Ovary (tissue), 9 donors: Measurements from ENCODE around the gene TREML4. TPM values are rescaled to one million over a fixed set of nuclear protein-coding genes. Genes with fewer than 3 reads are reported as not detected.
"Not testable (repeated sequence)": the region's sequence is repeated elsewhere in the genome, so short reads cannot be mapped to it uniquely, and the experiment has no call there.

ENCODE experiments used
- DNase-seq, 5 donors: peaks; one replicate each; pipeline ENCODE4 v3.0.0-alpha.2; 2019 to 2020
- H3K27ac ChIP-seq, 2 donors: fragments of 200-600 bp; one replicate each; pipeline versions ENCODE4 v1.5.1 to v1.8.0; 2019 to 2022
- H3K27me3 ChIP-seq: fragments of 200-600 bp; one replicate; pipeline ENCODE4 v1.8.0; 2022
- H3K36me3 ChIP-seq: fragments of 200-600 bp; sonication (generic); one replicate; pipeline ENCODE4 v1.5.1; 2019
- H3K4me1 ChIP-seq: one replicate; pipeline ENCODE4 v1.8.1; 2013; ENCODE audit warnings: mild to moderate bottlenecking, moderate library complexity; ENCODE audit not compliant: insufficient read depth
- H3K4me3 ChIP-seq: fragments of 200-600 bp; sonication (generic); one replicate; pipeline ENCODE4 v1.5.1; 2017
- H3K9me3 ChIP-seq, 2 donors: fragments of 200-600 bp in 1 of 2; sonication (generic) in 1 of 2; one replicate each; pipeline versions ENCODE4 v1.5.1 to v1.8.1; 2013 to 2019; ENCODE audit warnings: mild to moderate bottlenecking in 1 of 2, moderate library complexity in 1 of 2
- EP300 ChIP-seq: sonication (generic); formaldehyde crosslinking; IDR thresholded peaks from one replicate; pipeline ENCODE4 v1.6.1; 2017; ENCODE audit warnings: antibody characterized with exemption
- POLR2A ChIP-seq: fragments of 450-650 bp; IDR thresholded peaks from one replicate; pipeline ENCODE4 v1.6.1; 2017; ENCODE audit warnings: antibody characterized with exemption, mild to moderate bottlenecking, moderate library complexity
- WGBS, 3 donors: extraction: QIAGEN DNeasy Blood & Tissue Kit in 1 of 3; methylation state at CpG; one replicate each; pipeline versions ENCODE4 v1.1.5 to v1.1.7; 2013 to 2017; 5-methylcytosine and 5-hydroxymethylcytosine counted together
- intact Hi-C, 4 donors: fragments of 100-400 bp; cut with DNase I; formaldehyde crosslinking; loops; one replicate each; pipeline versions ENCODE4 v1.11.0 to v1.15.1; 2022 to 2023
- polyA plus RNA-seq, 2 donors: library from polyadenylated mRNA; stranded (reverse); fragments of 200-250 nt in 1 of 2; fragments of 350-450 nt in 1 of 2; fragmentation: Illumina TruSeq in 1 of 2; extraction: RNeasy Lipid Tissue Mini Kit (QIAGEN cat#74804) in 1 of 2; gene quantifications; one replicate each; pipeline ENCODE4 v1.2.3, GENCODE V29; 2013 to 2014
- total RNA-seq, 7 donors: library from RNA; depleted of rRNA in 2 of 7; stranded (reverse); fragments of >200 nt in 2 of 7; fragmentation: NEBNext Ultra II Directional in 3 of 7; extraction: Animal tissue kit (Norgen Biotek cat#: 25700) in 3 of 7; gene quantifications; one replicate each; pipeline versions ENCODE4 v1.1.0 to v1.2.4, GENCODE V29; 2016 to 2023
- TF ChIP-seq, protein P1 (sequence below), 3 donors: fragments of 450-650 bp in 2 of 3; fragments of 200-600 bp in 1 of 3; IDR thresholded peaks; one replicate each; pipeline versions ENCODE4 v1.5.1 to v1.8.0; 2016 to 2022; ENCODE audit warnings: antibody characterized with exemption in 3 of 3, mild to moderate bottlenecking in 1 of 3
- donor health status: DM: no; HTN: no; CAD: no; lungs with moderate emphysema.
- donor health status: DM: no; HTN: no; CAD: no.
- donor health status: Bipolar disorder and iron deficiency.
- donor health status: DM: yes; HTN: yes; CAD: no.
- donor health status: DM: no; HTN: no; CAD: no.
- donor health status: DM: yes; HTN: yes; CAD: no.

Gene TREML4
- total and polyA plus RNA-seq, 9 donors = not detected

DNA sequence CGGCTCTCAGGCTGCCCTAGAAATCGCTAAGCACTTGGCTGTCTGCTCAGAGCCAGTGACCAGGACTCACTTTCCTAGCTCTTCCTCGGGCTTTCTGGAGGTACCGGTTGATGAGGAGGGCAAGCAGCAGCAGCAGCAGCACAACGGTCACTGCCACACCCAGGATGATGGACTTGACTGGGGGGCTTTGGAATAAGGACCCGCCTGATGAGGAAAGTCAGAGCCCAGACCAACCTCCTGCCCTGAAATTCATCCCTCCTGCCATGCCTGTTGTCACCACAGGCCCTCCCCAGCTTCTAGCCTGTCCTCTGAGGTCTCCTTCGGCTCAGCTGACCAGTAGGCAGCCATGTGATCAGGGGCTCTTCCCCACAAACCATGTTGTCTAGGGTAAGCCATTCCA is 43.4 kb upstream of the TREML4 start:
- no peak for DNase-seq
- Histone ChIP-seq H3K9me3 (no peaks in the 10 kb centered on the region), H3K27me3 (no peaks in the 10 kb centered on the region), H3K4me3 (no peak overlapping the region), H3K27ac (no peak overlapping the region), H3K4me1 (no peaks in the 10 kb centered on the region), H3K36me3 (no peaks in the 10 kb centered on the region)
- TF ChIP-seq, protein P1, sequence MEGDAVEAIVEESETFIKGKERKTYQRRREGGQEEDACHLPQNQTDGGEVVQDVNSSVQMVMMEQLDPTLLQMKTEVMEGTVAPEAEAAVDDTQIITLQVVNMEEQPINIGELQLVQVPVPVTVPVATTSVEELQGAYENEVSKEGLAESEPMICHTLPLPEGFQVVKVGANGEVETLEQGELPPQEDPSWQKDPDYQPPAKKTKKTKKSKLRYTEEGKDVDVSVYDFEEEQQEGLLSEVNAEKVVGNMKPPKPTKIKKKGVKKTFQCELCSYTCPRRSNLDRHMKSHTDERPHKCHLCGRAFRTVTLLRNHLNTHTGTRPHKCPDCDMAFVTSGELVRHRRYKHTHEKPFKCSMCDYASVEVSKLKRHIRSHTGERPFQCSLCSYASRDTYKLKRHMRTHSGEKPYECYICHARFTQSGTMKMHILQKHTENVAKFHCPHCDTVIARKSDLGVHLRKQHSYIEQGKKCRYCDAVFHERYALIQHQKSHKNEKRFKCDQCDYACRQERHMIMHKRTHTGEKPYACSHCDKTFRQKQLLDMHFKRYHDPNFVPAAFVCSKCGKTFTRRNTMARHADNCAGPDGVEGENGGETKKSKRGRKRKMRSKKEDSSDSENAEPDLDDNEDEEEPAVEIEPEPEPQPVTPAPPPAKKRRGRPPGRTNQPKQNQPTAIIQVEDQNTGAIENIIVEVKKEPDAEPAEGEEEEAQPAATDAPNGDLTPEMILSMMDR (IDR thresholded peaks at IDR 0.05) = no peak
- no peak for TF ChIP-seq POLR2A
- no peak for TF ChIP-seq EP300
- 77 to 79% (median 79%) methylated on average over 7 of the region's 7 CpGs for WGBS, 3 donors
- intact Hi-C loops = no loop called here

DNA sequence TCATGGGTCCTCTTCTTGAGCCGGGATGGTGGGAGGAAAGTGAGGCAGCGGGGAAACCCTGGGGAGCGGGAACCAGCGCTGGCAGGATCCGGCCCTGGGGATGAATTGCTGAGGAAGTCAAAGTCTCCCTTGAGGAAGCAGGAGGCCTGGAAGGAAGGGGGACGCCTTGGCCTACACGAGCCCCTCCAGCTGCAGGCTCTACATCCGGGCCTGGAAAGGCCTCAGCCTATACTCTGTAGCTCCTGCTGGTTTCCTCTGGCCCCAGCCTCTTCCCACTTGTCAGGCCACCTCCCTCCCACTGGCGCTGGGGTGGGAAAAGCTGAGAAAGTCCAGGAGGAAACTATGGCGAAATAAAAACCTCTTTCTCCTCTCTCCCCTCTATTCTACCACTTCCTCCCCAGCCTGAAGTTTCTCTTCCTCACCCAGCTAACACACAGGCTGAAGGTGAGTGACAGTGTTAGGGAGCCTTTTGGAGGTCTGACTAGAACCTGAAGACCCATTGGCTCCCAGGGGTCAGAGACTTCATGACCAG is 42.1 kb upstream of the TREML4 start:
- no peaks in the 10 kb centered on the region for H3K4me1 ChIP-seq
- WGBS, 3 donors = 75 to 78% (median 76%) methylated on average over 10 of the region's 10 CpGs
- no peak for DNase-seq
- H3K27ac ChIP-seq = no peak overlapping the region
- TF ChIP-seq, protein P1 (IDR thresholded peaks at IDR 0.05) = no peak
- TF ChIP-seq EP300 = no peak
- no peak for TF ChIP-seq POLR2A
- intact Hi-C loops = no loop called here
- H3K4me3 ChIP-seq = no peak overlapping the region
- H3K9me3 ChIP-seq = no peaks in the 10 kb centered on the region
- no peaks in the 10 kb centered on the region for H3K27me3 ChIP-seq
- H3K36me3 ChIP-seq = no peaks in the 10 kb centered on the region

DNA sequence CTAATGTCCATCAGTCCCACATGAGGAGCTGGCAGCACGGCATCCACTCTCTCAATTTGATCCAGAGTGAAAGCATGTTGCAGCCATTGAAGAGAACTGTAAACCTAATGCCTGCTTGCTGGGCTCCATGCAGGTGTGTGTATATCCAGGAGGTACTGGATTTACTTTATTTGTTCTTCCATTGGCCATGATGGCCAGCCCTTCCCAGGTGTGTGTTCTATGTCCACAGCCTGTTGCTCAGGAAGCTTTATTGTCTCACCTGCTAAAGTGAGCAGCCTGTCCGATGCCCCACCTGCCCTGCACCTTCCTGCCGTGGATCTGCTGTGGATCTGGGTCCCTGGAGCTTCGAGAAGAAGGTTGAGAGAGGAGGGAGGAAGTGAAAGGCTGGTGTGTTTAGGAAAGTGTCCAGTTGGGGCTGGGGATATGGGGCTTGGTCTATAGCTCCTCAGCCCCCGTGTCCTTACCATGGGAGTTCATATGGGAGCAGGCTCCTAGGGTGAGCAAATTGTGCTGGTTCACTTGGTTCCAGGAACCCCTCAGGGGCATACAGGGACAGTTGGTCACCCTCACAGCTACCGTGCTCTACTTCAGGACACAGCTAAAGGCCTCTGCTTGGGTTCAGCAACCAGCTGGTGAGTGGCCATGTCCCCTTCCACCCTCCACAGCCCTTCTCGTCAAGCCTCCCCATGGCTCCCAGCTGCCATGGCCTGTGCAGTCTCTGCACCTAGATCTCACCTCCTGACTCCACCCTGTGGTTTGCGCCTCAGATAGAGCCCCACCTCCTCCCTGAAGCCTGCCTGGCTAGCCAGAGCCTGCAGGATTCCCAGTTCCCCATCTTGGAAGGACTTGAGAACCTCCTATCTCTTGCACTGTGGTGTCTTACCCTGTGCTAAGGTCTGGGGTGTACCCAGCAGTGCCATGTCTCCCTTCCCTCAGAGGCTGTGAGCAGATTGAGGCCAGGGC is 39.9 kb upstream of the TREML4 start:
- no peaks in the 10 kb centered on the region for H3K9me3 ChIP-seq
- no peak for TF ChIP-seq POLR2A
- TF ChIP-seq, protein P1 (IDR thresholded peaks at IDR 0.05) = no peak
- no peak for TF ChIP-seq EP300
- no peaks in the 10 kb centered on the region for H3K4me1 ChIP-seq
- H3K27me3 ChIP-seq = no peaks in the 10 kb centered on the region
- intact Hi-C loops = no loop called here
- H3K27ac ChIP-seq = no peak overlapping the region
- DNase-seq = no peak
- no peak overlapping the region for H3K4me3 ChIP-seq
- H3K36me3 ChIP-seq = no peaks in the 10 kb centered on the region
- 85 to 89% (median 86%) methylated on average over 8 of the region's 8 CpGs for WGBS, 3 donors

DNA sequence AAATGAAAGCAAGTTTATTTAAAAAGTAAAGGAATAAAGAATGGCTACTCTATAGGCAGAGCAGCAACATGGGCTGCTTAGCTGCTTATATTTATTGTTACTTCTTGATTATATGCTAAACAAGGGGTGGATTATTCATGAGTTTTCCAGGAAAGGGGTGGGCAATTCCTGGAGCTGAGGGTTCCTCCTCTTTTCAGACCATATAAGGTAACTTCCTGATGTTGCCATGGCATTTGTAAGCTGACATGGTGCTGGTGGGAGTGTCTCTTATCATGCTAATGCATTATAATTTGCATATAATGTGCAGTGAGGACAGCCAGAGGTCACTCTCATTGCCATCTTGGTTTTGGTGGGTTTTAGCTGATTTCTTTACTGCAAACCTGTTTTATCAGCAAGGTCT is 39.1 kb upstream of the TREML4 start:
- H3K36me3 ChIP-seq, H3K27me3 ChIP-seq, H3K4me3 ChIP-seq, intact Hi-C loops, H3K4me1 ChIP-seq, H3K9me3 ChIP-seq, DNase-seq, H3K27ac ChIP-seq: not testable (repeated sequence)

DNA sequence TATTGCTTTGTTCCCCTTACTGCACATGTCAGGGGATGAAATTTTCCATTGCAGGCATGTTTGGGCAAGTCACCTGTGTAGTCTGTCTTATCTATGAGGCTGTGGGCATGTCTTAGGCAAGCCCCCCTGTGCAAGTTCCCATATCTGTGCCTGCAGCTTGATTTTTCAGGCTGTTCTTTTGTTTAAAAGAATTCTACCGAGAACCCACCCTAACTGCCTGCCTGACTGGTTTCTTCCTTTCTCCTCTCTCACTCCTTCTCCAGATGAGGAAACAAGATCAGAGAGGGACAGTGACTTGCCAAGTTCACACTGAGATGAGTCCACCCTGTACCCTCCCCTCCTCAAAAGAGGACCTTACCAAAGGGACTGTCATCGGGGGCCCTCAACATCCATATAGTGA is 38.2 kb upstream of the TREML4 start:
- Histone ChIP-seq H3K27ac (no peak overlapping the region), H3K27me3 (no peaks in the 10 kb centered on the region), H3K9me3 (no peaks in the 10 kb centered on the region), H3K4me1 (no peaks in the 10 kb centered on the region), H3K4me3 (no peak overlapping the region), H3K36me3 (no peaks in the 10 kb centered on the region)
- TF ChIP-seq, protein P1 (IDR thresholded peaks at IDR 0.05) = no peak
- TF ChIP-seq EP300 (no peak), POLR2A (no peak)
- no peak for DNase-seq
- intact Hi-C loops = no loop called here
- WGBS, 3 donors = 70 to 98% (median 97%) methylated on average over 2 of the region's 2 CpGs
